HCT116 (cell line): ENCODE results near the gene PLSCR1. TPM values are rescaled to one million over a fixed set of nuclear protein-coding genes. Genes with fewer than 3 reads are reported as not detected.

Experiments
- ATAC-seq: fragments of 200-7000 bp; cut with Tn5 transposase; 2 replicates; pipeline ENCODE4 v1.9.1; 2020; ENCODE audit warnings: mild to moderate bottlenecking, moderate library complexity
- BruUV-seq: library from RNA; stranded (reverse); fragments of 400-500 nt; replicated peaks from 2 replicates; lab custom pipeline; 2021; lab: Mats Ljungman, UMichigan
- CTCF ChIA-PET: fragments of 300-600 bp; sonication (Branson Sonifier 250); formaldehyde crosslinking; loops from one replicate; lab custom pipeline; 2021; ENCODE audit warnings: antibody characterized with exemption; lab: Charles Lee
- POLR2A ChIA-PET: fragments of 300-600, 350-600 bp; sonication (Branson Sonifier 250); formaldehyde crosslinking; loops from one replicate; lab custom pipeline; 2021; ENCODE audit warnings: antibody characterized with exemption; lab: Charles Lee
- RAD21 ChIA-PET, 2 experiments: fragments of 300-600 bp; sonication (Branson Sonifier 250); formaldehyde crosslinking; loops; one replicate each; lab custom pipeline; 2023; ENCODE audit warnings: low total read pairs in 2 of 2; ENCODE audit not compliant: uncharacterized antibody in 2 of 2, unreplicated experiment in 2 of 2, low non-redundant PET in 1 of 2; lab: Charles Lee
- DNase-seq: peaks from one replicate; pipeline ENCODE4 v3.0.0-alpha.2; 2010; ENCODE audit warnings: low read depth, low spot score
- H2AFZ ChIP-seq: fragments of 200-600 bp; shearing (Covaris generic), sonication (generic); 2 replicates; pipeline ENCODE4 v1.6.1; 2017; ENCODE audit warnings: low read depth, mixed run types, mixed read lengths, antibody characterized with exemption, low read length; ENCODE audit not compliant: poor library complexity, severe bottlenecking
- H3K27ac ChIP-seq: 2 replicates; pipeline ENCODE4 v1.5.1; 2012; ENCODE audit warnings: low read depth, low read length
- H3K27me3 ChIP-seq: fragments of 200-600 bp; sonication (generic); 2 replicates; pipeline ENCODE4 v1.6.1; 2016; ENCODE audit warnings: mixed run types, low read length, mixed read lengths; ENCODE audit not compliant: insufficient read depth
- H3K36me3 ChIP-seq, 2 experiments: fragments of 200-500 bp in 1 of 2; fragments of 200-600 bp in 1 of 2; sonication (Bioruptor generic) in 1 of 2; sonication (generic) in 1 of 2; 2 replicates each; pipeline versions ENCODE4 v1.5.1 to v1.6.1; 2014 to 2016; ENCODE audit warnings: low read length in 2 of 2, inconsistent platforms in 1 of 2, mixed read lengths in 1 of 2, mixed run types in 1 of 2; ENCODE audit not compliant: insufficient read depth in 2 of 2, control insufficient read depth in 1 of 2
- H3K4me1 ChIP-seq, 2 experiments: fragments of 200-600 bp in 1 of 2; sonication (generic) in 1 of 2; 2 replicates each; pipeline versions ENCODE4 v1.5.1 to v1.6.1; 2012 to 2017; ENCODE audit warnings: low read length in 2 of 2, inconsistent platforms in 1 of 2, mild to moderate bottlenecking in 1 of 2, mixed read lengths in 1 of 2, mixed run types in 1 of 2, moderate library complexity in 1 of 2; ENCODE audit not compliant: insufficient read depth in 2 of 2, control insufficient read depth in 1 of 2
- H3K4me2 ChIP-seq: fragments of 200-600 bp; sonication (generic); 2 replicates; pipeline ENCODE4 v1.6.1; 2017; ENCODE audit warnings: mixed run types, low read length, mixed read lengths
- H3K4me3 ChIP-seq, 2 experiments: fragments of 200-600 bp in 1 of 2; sonication (generic) in 1 of 2; replicated peaks in 1 of 2; 2 replicates each; pipeline ENCODE4 v1.5.1; 2011 to 2016; ENCODE audit warnings: low read length in 2 of 2, control low read depth in 1 of 2, low read depth in 1 of 2, mild to moderate bottlenecking in 1 of 2, mixed read lengths in 1 of 2, mixed run types in 1 of 2
- H3K79me2 ChIP-seq: fragments of 200-600 bp; sonication (generic); 2 replicates; pipeline ENCODE4 v1.6.1; 2017; ENCODE audit warnings: mild to moderate bottlenecking, mixed run types, low read length, moderate library complexity, mixed read lengths; ENCODE audit not compliant: insufficient read depth
- H3K9ac ChIP-seq: fragments of 200-600 bp; sonication (generic); 2 replicates; pipeline ENCODE4 v1.6.1; 2016; ENCODE audit warnings: low read length, mixed read lengths
- H3K9me2 ChIP-seq: fragments of 200-600 bp; sonication (generic), shearing (Covaris generic); 2 replicates; pipeline ENCODE4 v1.6.1; 2017; ENCODE audit warnings: mixed run types, mild to moderate bottlenecking, moderate library complexity; ENCODE audit not compliant: insufficient read depth
- H3K9me3 ChIP-seq, 2 experiments: fragments of 200-500 bp in 1 of 2; fragments of 200-600 bp in 1 of 2; sonication (Bioruptor generic) in 1 of 2; sonication (generic) in 1 of 2; 2 replicates each; pipeline ENCODE4 v1.6.1; 2014 to 2017; ENCODE audit warnings: low read length in 2 of 2, mixed read lengths in 2 of 2, inconsistent platforms in 1 of 2, low read depth in 1 of 2, mild to moderate bottlenecking in 1 of 2, mixed run types in 1 of 2, moderate library complexity in 1 of 2; ENCODE audit not compliant: control insufficient read depth in 1 of 2, insufficient read depth in 1 of 2
- H4K20me1 ChIP-seq: fragments of 200-600 bp; sonication (generic), shearing (Covaris generic); 2 replicates; pipeline ENCODE4 v1.6.1; 2017; ENCODE audit warnings: mixed run types, mild to moderate bottlenecking, moderate library complexity; ENCODE audit not compliant: insufficient read depth
- EGR1 ChIP-seq: IDR thresholded peaks from 2 replicates; pipeline ENCODE4 v1.6.1; 2012; ENCODE audit warnings: low read depth
- FOSL1 ChIP-seq: IDR thresholded peaks from 2 replicates; pipeline ENCODE4 v1.6.1; 2012; ENCODE audit warnings: low read depth
- YY1 ChIP-seq: IDR thresholded peaks from 2 replicates; pipeline ENCODE4 v1.6.1; 2011; ENCODE audit warnings: low read length, low read depth, moderate library complexity, mild to moderate bottlenecking; ENCODE audit not compliant: insufficient replicate concordance; ENCODE audit errors: extremely low read depth
- intact Hi-C: fragments of 100-400 bp; cut with micrococcal nuclease; formaldehyde crosslinking; loops from 2 replicates; pipeline ENCODE4 v1.10.0; 2022
- total RNA-seq: library from RNA; stranded (reverse); gene quantifications from one replicate; pipeline ENCODE4 v1.2.1, GENCODE V29; 2021; ENCODE audit not compliant: unreplicated experiment
- TF ChIP-seq, protein P1 (sequence below): IDR thresholded peaks from 2 replicates; pipeline ENCODE4 v1.6.1; 2012
- TF ChIP-seq, protein P2 (sequence below): IDR thresholded peaks from 2 replicates; pipeline ENCODE4 v1.6.1; 2011; ENCODE audit warnings: mild to moderate bottlenecking, low read length, moderate library complexity; ENCODE audit not compliant: insufficient replicate concordance; ENCODE audit errors: extremely low read depth
- TF ChIP-seq, protein P3 (sequence below), 3 experiments: fragments of 200-600 bp in 1 of 3; sonication (generic) in 1 of 3; IDR thresholded peaks in 2 of 3; conservative IDR thresholded peaks in 1 of 3; 2 replicates each; pipeline ENCODE4 v1.5.1; 2012 to 2017; ENCODE audit warnings: low read depth in 2 of 3, low read length in 2 of 3, antibody characterized with exemption in 1 of 3, borderline replicate concordance in 1 of 3, control low read depth in 1 of 3, mild to moderate bottlenecking in 1 of 3, mixed read lengths in 1 of 3, mixed run types in 1 of 3, moderate library complexity in 1 of 3; ENCODE audit not compliant: insufficient read depth in 1 of 3

Gene PLSCR1
- total RNA-seq, 1 experiment from 2014 or later, result 44.2 TPM

DNA sequence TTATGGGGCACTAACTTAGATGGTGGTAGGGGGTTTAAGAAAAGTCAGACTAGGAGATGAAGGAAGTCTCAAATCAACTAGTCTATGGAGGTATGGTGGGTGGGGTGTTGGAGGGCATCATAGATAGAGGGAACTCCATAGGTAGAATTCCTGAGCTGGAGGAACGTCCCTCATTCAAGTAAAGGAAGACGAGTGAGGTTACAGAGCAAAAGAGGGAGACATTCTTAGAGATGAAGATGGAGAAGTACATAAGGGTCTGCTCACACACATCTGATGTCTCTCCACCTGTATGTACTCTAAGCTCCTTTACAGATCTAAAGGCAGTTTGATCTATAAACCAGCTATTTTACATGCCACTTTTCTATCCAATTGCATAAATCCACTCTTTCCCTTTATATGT is 1.4 kb downstream of the PLSCR1 start:
- Histone ChIP-seq H3K9me2 (no peaks in the 10 kb centered on the region), H3K9me3 (no peaks in the 10 kb centered on the region), H3K79me2 (peaks cover 62% of the 10 kb centered on the region), H4K20me1 (no peaks in the 10 kb centered on the region), H3K9ac (peak overlapping the region; percentile 93), H3K4me1 (peaks cover 0 to 22% of the 10 kb centered on the region in 2 experiments; a peak in 2 of 4 replicates), H3K4me2 (peak overlapping the region; percentile 81), H3K36me3 (no peaks in the 10 kb centered on the region), H3K27ac (no peak overlapping the region), H3K4me3 (peak overlapping the region; percentile 79 to 84; a peak in 2 of 4 replicates), H3K27me3 (no peaks in the 10 kb centered on the region), H2AFZ (no peak overlapping the region)
- no peak for TF ChIP-seq EGR1
- TF ChIP-seq, protein P1, sequence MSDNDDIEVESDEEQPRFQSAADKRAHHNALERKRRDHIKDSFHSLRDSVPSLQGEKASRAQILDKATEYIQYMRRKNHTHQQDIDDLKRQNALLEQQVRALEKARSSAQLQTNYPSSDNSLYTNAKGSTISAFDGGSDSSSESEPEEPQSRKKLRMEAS, result no peak
- TF ChIP-seq, protein P2, sequence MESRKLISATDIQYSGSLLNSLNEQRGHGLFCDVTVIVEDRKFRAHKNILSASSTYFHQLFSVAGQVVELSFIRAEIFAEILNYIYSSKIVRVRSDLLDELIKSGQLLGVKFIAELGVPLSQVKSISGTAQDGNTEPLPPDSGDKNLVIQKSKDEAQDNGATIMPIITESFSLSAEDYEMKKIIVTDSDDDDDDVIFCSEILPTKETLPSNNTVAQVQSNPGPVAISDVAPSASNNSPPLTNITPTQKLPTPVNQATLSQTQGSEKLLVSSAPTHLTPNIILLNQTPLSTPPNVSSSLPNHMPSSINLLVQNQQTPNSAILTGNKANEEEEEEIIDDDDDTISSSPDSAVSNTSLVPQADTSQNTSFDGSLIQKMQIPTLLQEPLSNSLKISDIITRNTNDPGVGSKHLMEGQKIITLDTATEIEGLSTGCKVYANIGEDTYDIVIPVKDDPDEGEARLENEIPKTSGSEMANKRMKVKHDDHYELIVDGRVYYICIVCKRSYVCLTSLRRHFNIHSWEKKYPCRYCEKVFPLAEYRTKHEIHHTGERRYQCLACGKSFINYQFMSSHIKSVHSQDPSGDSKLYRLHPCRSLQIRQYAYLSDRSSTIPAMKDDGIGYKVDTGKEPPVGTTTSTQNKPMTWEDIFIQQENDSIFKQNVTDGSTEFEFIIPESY, result no peak
- no peak for TF ChIP-seq YY1
- no peak for TF ChIP-seq FOSL1
- ChIA-PET CTCF (no interaction called here), POLR2A (no interaction called here), RAD21 (no interaction called here)
- no peak for ATAC-seq
- intact Hi-C loops, result loop anchor here (5.0 kb wide), 1 partner anchor 36 kb away; no protein-coding TSS in a partner anchor
- DNase-seq, result no peak
- BruUV-seq, result no TSS peak

DNA sequence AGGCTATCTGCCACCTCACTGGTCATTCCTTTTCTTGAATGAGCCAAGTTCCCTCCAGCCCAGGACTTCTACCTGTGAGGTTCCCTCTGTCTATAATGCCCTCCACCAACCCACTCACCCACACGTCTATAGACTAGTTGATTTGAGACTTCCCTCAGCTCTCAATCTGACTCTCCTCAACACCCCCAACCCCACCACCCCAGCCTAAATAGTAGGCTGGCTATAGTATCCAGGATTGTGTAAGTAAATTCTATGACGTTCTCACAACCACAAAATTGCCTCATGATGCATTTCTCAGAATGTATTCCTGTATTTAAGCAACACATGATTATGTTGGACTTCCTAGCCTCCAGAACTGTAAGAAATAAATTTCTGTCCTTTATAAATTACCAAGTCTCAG is 2.2 kb downstream of the PLSCR1 start:
- no peaks in the 10 kb centered on the region for H3K36me3 ChIP-seq
- H3K9me2 ChIP-seq, result no peaks in the 10 kb centered on the region
- H2AFZ ChIP-seq, result no peak overlapping the region
- H4K20me1 ChIP-seq, result no peaks in the 10 kb centered on the region
- ATAC-seq (no peak), DNase-seq (no peak)
- H3K9ac ChIP-seq, result no peak overlapping the region
- TF ChIP-seq, protein P3, sequence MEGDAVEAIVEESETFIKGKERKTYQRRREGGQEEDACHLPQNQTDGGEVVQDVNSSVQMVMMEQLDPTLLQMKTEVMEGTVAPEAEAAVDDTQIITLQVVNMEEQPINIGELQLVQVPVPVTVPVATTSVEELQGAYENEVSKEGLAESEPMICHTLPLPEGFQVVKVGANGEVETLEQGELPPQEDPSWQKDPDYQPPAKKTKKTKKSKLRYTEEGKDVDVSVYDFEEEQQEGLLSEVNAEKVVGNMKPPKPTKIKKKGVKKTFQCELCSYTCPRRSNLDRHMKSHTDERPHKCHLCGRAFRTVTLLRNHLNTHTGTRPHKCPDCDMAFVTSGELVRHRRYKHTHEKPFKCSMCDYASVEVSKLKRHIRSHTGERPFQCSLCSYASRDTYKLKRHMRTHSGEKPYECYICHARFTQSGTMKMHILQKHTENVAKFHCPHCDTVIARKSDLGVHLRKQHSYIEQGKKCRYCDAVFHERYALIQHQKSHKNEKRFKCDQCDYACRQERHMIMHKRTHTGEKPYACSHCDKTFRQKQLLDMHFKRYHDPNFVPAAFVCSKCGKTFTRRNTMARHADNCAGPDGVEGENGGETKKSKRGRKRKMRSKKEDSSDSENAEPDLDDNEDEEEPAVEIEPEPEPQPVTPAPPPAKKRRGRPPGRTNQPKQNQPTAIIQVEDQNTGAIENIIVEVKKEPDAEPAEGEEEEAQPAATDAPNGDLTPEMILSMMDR (IDR thresholded peaks at IDR 0.05 in 2 of 3, conservative IDR thresholded peaks at IDR 0.05 in 1 of 3; ENCODE audit: borderline replicate concordance in 1 of 3, insufficient read depth in 1 of 3, low read depth in 2 of 3, low read length in 2 of 3), result no peak
- ChIA-PET CTCF (no interaction called here), POLR2A (interaction anchor here (1.2 kb wide), 1 partner anchor 9 kb away, joined by 4 read pairs; no protein-coding TSS in a partner anchor), RAD21 (no interaction called here)
- no TSS peak for BruUV-seq
- H3K27ac ChIP-seq, result no peak overlapping the region
- intact Hi-C loops, result loop anchor here (5.0 kb wide), 1 partner anchor 35 kb away; no protein-coding TSS in a partner anchor
- H3K79me2 ChIP-seq, result peaks cover 70% of the 10 kb centered on the region
- H3K4me2 ChIP-seq, result no peak overlapping the region
- no peaks in the 10 kb centered on the region for H3K27me3 ChIP-seq
- H3K9me3 ChIP-seq, result no peaks in the 10 kb centered on the region
- peaks cover 0 to 22% of the 10 kb centered on the region in 2 experiments; a peak in 2 of 4 replicates for H3K4me1 ChIP-seq
- H3K4me3 ChIP-seq, result no peak overlapping the region
